ENCODE results near the gene KLK6. TPM values are rescaled to one million over a fixed set of nuclear protein-coding genes. Genes with fewer than 3 reads are reported as not detected.

Gene KLK6
- total RNA-seq, 1 experiment from 2014 or later = not detected

DNA sequence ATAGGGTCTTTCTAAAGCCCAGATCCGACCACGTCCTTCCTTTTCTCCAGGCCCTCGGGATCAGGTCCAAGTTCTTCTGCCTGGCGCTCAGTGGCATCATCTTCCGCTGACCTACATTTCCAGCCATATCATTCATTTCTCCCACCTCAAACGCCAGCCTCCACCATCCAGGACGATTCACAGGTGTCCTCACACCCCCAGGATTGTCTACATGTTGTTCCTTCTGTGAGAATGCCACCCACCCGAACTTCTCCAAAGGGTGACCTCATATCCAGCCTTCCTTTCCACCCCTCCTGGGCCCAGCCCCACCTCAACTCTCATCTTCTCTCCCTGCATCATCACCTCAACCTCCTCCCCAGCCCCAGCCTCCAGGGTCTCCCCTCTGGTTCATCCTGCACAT, 11.8 kb downstream of the KLK6 start:
- DNase-seq (ENCODE audit: low read depth) = no peak

DNA sequence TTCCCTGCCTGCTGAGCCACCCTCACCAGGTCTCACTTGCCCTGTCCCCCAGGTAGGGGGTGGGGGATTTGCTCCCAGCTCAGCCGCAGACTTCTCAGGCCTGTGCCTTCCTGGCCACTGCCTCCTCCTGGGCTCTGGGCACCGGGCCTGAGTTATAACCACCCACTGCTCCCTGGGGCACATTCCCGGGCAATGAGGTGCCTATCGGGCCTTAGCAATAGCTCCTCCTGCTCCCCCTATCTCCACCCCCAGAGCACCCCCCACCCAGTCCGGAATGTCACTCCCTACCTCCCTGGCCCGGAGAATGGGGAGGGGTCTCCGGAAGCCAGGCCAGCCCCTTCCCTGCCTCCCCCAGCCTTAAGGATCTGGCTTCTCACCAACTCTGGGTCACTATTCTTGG, 16.5 kb downstream of the KLK6 start, which contains the start of gene KLK5:
Gene KLK5, minus strand, starts transcription at position 129 of the 400 bp plus-strand sequence. CDS start 381 bp downstream, outside the sequence.
- no peak for DNase-seq (ENCODE audit: low read depth)

DNA sequence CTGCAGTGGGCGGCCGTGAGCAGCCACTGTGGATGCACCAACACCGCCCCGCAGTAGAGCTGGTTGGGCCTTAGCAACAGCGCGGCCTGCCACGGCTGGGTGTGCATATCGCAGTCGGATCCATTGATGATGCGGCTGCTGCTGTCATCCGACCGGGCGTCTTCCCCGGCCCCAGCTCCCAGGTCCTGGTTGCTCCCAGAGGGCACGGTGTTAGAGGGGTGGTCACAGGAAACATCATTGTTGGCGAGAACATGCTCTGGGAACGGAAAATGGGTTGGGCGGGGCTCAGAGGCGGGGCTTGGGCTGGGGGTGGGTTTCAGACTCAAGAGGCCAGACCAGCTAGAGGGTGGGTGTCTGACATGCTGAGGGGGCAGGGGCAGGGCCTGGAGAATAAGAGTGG, 19.5 kb downstream of the KLK6 start:
- DNase-seq (ENCODE audit: low read depth) = no peak

DNA sequence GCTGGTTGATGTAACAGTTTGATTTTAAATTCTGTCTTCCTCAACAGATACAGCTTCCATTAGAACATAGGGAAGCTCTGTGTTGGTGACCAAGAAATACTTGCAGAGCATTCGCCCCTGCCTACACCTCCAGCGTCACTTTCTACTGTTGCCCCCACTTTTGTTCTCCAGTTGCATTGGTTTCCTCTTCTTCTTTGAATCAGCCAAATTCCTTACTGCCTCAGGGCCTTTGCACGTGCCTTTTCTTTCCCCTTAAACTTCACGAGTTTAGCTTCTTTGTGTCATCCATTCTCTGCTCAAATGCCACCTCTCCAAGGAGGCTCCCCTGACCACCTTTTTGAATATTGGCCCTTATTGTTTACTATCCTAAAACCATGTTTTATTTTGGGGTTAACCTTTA, 22.3 kb downstream of the KLK6 start:
- no peak for DNase-seq (ENCODE audit: low read depth)

DNA sequence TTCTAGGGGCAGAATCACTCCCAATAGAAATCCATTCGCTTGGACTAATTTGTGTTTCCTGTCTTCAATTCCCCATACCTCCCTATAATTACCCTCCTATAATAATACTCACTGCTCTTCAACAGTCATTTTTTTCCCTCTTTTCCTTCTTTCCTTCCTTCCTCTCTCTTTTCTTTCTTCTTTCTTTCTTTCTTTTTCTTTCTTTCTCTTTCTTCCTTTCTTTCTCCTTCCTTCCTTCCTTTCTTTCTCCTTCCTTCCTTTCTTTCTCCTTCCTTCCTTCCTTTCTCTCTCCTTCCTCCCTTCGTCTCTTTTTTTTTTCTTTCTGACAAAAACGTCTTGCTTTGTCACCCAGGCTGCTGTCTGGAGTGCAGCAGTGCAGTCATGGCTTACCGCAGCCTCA, 24.6 kb downstream of the KLK6 start:
- DNase-seq (ENCODE audit: low read depth) = no peak

DNA sequence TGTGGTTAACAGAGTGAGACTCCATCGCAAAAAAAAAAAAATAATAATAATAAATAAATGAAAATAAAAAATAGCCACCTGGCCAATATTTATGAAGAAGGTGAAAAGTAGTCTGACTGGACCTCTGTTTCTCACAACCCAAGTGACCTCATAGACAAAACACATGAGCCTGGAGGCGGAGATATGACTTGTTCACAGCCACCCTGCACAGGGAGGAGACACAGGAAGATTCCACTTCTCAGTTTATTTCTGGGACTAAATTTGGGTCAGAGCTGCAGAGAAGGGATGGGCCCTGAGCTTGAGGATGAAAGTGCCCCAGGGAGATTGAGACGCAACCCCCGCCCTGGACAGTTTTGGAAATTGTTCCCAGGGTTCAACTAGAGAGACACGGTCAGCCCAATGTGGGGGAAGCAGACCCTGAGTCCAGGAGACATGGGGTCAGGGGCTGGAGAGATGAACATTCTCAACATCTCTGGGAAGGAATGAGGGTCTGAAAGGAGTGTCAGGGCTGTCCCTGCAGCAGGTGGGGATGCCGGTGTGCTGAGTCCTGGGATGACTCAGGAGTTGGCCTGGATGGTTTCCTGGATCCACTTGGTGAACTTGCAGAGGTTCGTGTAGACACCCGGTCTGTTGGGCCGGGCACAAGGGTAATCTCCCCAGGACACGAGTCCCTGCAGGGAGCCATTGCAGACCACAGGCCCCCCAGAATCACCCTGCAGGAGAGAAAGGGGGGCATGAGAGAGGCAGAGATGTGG, 26.1 kb downstream of the KLK6 start:
- no peak for DNase-seq (ENCODE audit: low read depth)

DNA sequence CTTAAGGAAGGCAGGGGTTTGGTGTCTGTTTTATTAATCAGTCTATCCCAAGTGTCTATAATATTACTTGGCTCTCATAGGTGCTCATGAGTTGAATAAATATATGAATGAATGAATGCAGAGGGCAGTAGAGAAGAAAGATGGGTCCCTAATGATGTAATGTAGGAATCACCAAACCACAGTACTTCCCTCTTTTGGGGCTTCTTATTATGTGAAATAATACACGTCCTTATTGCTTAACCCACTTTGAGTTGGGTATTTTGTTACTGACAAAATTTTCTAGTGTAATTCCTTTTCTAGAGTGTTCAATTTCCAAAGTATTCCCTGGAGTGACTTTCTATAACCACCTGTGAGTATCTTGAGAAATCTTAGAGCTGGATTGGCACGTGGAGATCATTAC, 29.8 kb downstream of the KLK6 start:
- DNase-seq (ENCODE audit: low read depth) = no peak

DNA sequence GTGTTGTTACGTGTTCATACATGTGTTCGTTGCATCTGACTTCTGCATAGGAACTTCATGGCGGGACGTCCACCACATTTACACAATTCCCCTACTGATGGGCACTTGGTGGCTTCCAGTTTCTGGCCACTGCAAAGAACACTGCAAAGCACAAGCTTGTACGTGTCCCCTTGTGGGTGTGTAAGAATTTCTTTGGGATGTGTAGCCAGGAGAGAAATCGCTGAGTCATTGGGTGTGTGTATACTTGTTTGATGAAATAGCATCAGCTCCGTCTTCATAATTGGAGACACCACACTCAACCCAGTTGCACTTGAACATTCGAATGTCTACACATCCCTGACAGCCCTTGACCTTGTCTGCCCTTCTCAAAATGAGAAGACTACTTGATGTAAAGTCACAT, 35.8 kb downstream of the KLK6 start:
- peak; percentile 20 for DNase-seq (ENCODE audit: low read depth)

DNA sequence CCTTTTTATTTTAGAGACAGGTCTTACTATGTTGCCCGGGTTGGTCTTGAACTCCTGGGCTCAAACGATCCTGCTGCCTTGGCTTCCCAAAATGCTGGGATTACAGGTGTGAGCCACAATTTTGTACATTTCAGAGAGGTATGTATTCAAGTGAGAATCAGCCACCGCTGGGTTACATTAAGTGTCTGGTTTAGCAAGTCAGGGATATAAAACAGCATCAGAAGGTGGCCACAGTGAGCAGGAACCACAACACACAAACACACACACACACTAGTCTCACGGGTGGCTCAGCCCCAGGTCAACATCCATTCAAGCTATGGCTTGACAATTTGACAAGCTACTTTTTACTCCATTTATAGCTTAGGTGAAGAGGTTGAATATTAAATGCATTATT, 36.7 kb downstream of the KLK6 start:
- DNase-seq (ENCODE audit: low read depth) = no peak

DNA sequence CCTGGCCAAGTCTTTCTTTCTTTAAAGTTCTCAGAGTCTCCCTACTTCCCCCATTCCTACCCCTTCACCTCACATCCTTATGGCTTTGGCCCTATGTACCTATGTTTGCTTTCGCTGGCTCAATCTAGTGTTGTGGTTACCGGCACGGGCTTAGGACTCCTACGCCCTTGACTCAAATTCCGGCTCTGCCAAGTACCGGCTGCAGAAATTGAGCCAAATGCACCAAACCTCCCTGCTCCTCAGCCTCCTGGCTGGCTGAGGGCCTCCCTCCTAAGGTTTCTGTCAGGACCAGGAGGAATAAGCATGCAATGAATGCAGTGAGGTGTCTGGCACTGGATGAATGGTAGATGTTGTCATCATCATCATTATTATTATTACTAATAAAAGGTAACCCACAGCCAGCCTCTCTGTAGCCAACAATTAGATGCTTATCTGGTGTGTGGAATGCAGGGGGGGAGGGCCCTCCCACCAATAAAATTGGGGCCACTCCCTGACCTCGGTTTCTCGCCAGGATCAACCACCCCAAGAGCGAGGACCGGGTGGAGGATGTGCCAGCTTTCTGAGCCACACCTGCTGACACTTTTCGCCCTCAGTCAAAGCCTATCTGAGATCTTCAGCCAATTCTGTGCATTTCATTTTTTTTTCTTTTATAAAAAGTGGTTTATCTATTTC, 37.2 kb downstream of the KLK6 start:
- DNase-seq (ENCODE audit: low read depth) = no peak

DNA sequence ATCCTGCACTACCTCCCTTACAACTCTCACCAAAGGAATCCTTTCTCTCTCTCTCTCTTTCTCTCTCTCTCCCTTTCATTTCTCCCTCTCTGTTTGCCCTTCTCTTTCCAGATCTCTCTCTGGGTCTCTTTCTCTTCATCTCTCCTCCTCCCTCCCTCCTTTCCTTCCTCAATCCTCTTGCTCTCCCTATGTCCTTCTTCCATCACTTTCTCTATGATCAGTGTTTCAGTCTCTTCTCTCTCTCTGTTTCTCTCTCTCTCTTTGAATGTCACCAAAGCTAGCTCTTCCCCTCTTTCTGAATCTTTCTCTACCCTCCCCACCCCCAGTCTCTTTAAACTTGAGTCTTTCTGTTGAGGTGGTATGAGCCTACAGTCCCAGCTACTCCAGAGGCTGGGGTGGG, 38.4 kb downstream of the KLK6 start:
- DNase-seq (ENCODE audit: low read depth) = no peak

DNA sequence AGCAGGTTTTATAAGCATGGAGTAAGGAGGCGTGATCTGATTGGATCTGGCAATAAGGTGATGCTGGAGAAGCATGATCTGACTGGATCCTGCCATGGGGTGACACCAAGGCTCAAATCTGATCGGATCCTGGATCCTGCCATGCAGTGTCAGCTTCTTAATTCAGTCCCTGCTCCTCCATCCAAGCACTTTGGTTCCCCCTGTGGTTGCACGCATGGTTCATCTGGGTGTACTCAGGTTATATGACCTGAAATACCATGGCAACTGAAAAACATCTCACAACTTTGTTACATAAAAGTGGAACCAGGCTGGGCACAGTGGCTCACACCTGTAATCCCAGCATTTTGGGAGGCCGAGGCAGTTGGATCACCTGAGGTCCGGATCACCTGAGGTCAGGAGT, 40.6 kb downstream of the KLK6 start:
- no peak for DNase-seq (ENCODE audit: low read depth)

DNA sequence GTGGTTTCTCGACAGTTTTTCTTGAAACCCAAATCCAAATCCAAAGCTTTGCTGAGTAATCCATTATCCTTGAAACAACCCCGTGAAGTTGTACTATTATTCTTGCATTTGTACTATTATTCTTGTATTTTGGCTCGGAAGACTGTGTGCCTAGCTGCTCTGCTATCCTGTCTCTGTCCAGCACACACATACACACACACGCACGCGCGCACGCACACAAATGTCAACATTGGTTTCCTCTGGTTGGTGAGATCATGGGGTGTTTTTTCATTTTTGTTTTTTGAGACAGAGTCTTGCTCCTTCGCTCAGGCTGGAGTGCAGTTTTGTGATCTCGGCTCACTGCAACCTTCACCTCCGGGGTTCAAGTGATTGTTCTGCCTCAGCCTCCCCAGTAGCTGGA, 43.2 kb downstream of the KLK6 start:
- DNase-seq (ENCODE audit: low read depth) = no peak

DNA sequence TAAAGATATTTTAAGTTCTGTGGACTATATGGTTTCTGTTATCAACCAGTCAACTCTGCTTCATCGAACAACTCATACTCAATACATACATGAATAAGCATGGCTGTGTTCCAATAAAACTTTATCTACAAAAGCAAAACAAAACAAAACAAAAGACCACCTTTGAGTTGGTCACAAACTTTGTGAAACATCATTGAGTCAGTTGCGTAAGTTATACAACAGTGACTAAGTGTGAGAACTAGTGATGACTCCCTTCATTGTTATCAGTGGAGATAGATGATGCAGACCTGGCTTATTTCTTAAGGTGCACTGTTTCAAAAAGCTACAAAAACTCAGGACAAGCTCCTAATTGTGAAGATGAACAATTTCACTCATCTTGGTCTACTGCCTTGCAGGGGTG, 43.7 kb downstream of the KLK6 start:
- DNase-seq (ENCODE audit: low read depth) = peak; percentile 5

DNA sequence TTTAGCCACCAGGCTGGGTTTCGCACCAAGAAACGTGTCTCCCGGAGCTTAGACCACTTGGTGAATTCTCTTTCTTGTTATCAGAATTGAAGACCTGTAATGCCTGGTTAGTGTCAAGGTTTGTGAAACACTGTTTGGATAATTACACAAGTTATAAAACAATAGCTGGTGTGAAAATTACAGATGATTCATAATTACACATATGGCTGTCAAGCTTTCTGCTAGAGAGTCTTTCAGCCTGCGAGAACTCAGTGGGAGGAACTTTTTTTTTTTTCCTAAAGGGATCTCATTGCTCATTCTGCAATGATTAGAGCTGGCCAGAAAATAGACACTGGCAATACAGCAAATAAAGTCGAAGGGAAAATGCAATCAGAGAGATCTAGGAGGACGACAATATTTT, 44.8 kb downstream of the KLK6 start:
- DNase-seq (ENCODE audit: low read depth) = no peak

DNA sequence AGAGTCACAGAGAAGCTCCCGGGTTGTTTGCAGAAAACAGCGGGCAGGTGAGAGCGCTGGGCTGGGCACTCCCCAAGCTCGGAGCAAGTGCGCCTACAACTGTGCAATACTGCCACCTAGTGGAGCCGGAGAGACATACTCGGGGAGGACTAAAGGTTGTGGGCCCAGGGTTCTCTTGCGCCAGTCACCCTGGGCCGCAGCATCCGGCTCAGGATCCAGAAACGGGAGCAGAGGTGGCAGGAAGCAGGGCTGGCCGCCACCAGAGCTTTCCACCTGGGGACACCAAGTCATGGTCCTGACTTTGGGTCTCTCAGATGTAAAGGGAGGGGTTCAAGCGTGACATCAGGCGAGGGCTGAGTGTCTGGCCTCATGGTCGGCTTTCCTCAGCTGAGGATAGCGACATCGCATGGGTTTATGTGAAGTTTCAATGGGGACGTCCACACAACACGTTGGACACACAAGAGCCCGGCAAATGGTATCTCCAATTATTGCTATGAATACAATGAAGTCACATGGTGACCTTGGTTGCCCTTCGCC, 47.0 kb downstream of the KLK6 start:
- DNase-seq (ENCODE audit: low read depth) = peak; percentile 61

DNA sequence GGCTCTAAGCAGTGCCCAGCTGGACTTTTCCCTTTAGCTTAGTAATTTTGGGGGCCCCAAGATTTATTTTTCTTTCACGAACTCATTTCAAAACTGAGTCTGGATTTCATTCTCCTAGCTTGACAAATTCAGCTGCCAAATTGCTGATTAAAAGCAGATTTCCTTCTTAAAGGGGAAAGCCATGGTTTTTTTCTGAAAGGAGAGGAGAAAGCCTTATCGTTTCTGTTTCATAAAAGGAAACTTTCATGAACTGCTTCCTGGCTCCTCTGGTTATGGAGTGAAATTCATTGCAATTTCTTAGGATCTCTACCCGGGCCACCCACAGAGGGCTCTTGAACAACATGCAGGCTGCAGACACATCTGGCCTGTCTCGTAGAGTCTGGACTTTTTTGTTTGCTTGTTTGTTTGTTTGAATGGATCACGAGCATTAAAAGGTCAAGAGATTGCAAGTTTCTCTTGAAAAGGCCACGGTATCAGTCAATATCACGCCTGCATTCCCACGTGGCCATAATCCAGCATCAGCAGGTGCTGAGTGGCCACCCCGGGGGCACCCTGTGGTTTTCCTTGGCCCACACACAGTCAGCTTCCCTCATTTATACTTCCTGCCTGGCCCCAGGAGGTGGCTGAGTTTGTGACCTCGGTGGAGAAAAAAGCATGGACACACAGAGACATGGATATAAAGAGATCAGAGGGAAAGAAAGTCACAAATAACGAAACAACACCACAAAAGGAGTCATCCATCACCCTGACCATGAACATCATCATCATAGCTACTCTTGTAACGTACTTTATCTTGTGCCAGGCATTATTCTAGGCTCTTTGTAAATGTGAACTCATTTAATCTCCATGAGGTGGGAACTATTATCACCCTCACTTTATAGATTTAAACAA, 47.7 kb downstream of the KLK6 start:
- no peak for DNase-seq (ENCODE audit: low read depth)

DNA sequence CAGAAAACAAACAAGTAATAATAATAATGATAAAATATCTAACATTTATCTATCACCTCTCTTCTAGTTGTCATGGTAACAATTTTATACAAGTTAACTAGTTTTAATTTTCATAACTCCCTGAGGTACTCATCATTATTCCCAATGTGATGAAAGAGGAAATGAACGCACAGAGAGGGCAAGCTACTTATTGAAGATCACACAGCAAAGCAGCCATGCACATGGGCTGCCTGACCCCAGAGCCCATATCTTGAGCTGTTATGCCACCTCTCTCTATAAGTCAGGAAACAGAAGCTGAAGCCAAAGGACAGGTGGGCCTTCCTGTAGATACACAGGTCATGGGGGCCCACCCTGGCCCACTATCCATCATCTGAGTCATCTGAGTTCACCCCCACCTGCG, 53.3 kb downstream of the KLK6 start:
- no peak for DNase-seq (ENCODE audit: low read depth)

DNA sequence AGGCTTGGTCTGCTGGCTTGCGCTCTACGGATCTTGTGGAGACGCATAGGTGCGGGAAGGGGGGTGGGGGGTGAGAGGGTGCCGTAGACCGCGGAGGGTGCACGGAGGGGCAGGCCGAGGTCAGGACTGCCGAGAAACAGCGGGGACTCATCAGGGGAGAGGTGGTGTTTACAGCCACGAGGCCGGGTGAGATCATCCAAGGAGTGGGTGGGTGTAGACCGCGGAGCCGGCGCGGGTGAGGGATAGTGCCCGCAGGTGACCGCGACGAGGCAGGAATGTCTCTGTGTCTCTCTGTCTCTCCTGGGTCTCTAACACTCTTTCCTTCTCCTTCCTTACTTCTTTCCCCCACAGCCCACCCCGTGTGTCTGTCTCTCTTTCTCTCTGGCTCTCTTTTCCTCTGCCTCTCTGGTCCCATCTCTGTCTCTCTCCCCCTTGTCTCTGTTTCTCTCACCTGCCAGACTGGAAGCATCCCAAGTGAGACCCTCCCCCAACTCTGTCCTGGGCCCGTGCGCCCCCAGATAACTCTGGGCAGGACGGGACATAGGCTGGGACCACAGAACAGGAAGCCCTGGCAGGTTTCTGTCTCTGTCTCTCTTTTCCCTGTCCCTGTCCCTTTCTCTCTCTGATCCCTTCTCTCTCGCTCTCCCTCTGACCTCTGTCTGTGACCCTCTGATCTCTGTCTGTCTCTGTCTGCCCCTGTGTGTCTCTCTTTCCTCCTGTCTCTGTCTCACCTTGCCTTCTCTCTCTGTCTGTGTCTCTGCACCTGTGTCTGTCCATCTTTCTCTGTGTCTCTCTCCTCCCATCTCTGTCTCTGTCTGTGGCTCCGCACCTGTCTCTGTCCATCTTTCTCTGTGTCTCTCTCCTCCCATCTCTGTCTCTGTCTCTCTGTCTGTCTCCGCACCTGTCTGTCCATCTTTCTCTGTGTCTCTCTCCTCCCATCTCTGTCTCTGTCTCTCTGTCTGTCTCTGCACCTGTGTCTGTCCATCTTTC, 56.4 kb downstream of the KLK6 start:
- no peak for DNase-seq (ENCODE audit: low read depth)

DNA sequence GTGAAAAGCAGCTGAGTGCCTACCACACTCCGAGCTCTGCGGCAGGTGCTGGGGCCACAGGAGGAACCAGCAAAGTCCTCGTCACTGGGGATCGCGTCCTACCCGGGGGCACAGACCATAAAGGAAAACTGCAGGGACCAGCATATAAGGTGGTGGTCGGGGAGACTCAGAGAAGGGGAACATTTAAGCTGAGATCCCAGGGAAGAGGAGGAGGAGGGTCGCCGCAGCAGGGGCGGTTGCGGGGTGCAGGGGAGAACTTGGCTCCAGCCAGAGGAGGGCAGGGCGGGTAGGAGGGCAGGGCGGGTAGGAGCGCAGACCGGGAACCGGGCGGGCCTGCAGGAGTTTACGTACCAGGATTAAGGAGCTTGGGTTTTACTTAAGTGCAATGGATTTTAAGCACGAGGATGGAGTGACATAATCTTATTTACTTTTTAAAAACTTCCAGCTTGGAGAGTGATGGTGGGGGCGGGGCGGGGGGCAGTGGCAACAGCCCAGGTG, 57.2 kb downstream of the KLK6 start:
- DNase-seq (ENCODE audit: low read depth) = no peak
